K562 (cell line): ENCODE data around the gene CREG2. TPM values are rescaled to one million over a fixed set of nuclear protein-coding genes. Genes with fewer than 3 reads are reported as not detected.

Experiments used
- ATAC-seq: fragments of 200-7000 bp; cut with Tn5 transposase; 3 replicates; pipeline ENCODE4 v1.9.1; 2020; ENCODE audit warnings: moderate library complexity
- BruUV-seq: library from RNA; stranded (reverse); fragments of 400-500 nt; replicated peaks from 2 replicates; lab custom pipeline; 2021; lab: Mats Ljungman, UMichigan
- CTCF ChIA-PET: fragments of 300-600 bp; formaldehyde crosslinking; extraction: SDS; loops from one replicate; lab custom pipeline; 2021; ENCODE audit warnings: low intra/inter-chr PET ratio; lab: Yijun Ruan, JAX
- POLR2A ChIA-PET: fragments of 300-600, 350-650 bp; sonication (Branson Sonifier 250); formaldehyde crosslinking; extraction: SDS; loops from one replicate; lab custom pipeline; 2021; ENCODE audit warnings: antibody characterized with exemption, inconsistent platforms; lab: Yijun Ruan, JAX
- DNase-seq, 4 experiments: peaks; one replicate each; pipeline versions ENCODE4 v3.0.0 to v3.0.0-alpha.2; 2011 to 2018; ENCODE audit warnings: low spot score in 3 of 4, mixed read lengths in 3 of 4; ENCODE audit errors: extremely low read depth in 1 of 4
- FAIRE-seq: peaks from 2 replicates; lab custom pipeline; 2011; peaks lifted over from hg19 to GRCh38; lab: Jason Lieb, UNC
- H2AFZ ChIP-seq: 2 replicates; pipeline ENCODE4 v1.6.0; 2011; ENCODE audit warnings: low read depth, low read length, control low read depth, inconsistent platforms
- H3K27ac ChIP-seq: fragments of 200-600 bp; 3 replicates; pipeline ENCODE4 v1.8.0; 2011; ENCODE audit warnings: low read depth, mild to moderate bottlenecking, control low read depth, inconsistent platforms, low read length, moderate library complexity, mixed read lengths; ENCODE audit errors: extremely low read depth
- H3K27me3 ChIP-seq, 2 experiments: fragments of 300-600 bp in 1 of 2; 2 replicates in 1 of 2; 3 replicates in 1 of 2; pipeline versions ENCODE4 v1.6.0 to v1.8.0; 2011; ENCODE audit warnings: inconsistent platforms in 2 of 2, low read length in 2 of 2, mild to moderate bottlenecking in 1 of 2, mixed read lengths in 1 of 2, moderate library complexity in 1 of 2; ENCODE audit not compliant: control insufficient read depth in 2 of 2, insufficient read depth in 2 of 2
- H3K36me3 ChIP-seq: fragments of 300-600 bp; 3 replicates; pipeline ENCODE4 v1.8.0; 2011; ENCODE audit warnings: mild to moderate bottlenecking, low read length, inconsistent platforms; ENCODE audit not compliant: control insufficient read depth, insufficient read depth
- H3K4me1 ChIP-seq, 2 experiments: fragments of 200-600 bp in 1 of 2; replicated peaks in 1 of 2; 2 replicates in 1 of 2; 3 replicates in 1 of 2; pipeline versions ENCODE4 v1.5.1 to v1.8.0; 2011; ENCODE audit warnings: inconsistent platforms in 2 of 2, low read length in 2 of 2, mild to moderate bottlenecking in 1 of 2, mixed read lengths in 1 of 2, moderate library complexity in 1 of 2; ENCODE audit not compliant: control insufficient read depth in 2 of 2, insufficient read depth in 2 of 2
- H3K4me2 ChIP-seq: 2 replicates; pipeline ENCODE4 v1.6.1; 2011; ENCODE audit warnings: low read length, control low read depth, inconsistent platforms, mixed read lengths; ENCODE audit not compliant: insufficient read depth
- H3K4me3 ChIP-seq: fragments of 200-600 bp; sonication (generic), shearing (Covaris generic); 2 replicates; pipeline ENCODE4 v1.5.1; 2016; ENCODE audit warnings: control low read depth, inconsistent platforms
- H3K79me2 ChIP-seq: fragments of 200-600 bp; 3 replicates; pipeline ENCODE4 v1.8.0; 2011; ENCODE audit warnings: low read length, inconsistent platforms; ENCODE audit not compliant: control insufficient read depth, insufficient read depth
- H3K9ac ChIP-seq, 2 experiments: 2 replicates each; pipeline versions ENCODE4 v1.6.0 to v1.6.1; 2011; ENCODE audit warnings: low read depth in 2 of 2, low read length in 2 of 2, control low read depth in 1 of 2, inconsistent platforms in 1 of 2, mild to moderate bottlenecking in 1 of 2, mixed read lengths in 1 of 2; ENCODE audit not compliant: insufficient read depth in 1 of 2
- H3K9me1 ChIP-seq: one replicate; pipeline ENCODE4 v1.6.0; 2011; ENCODE audit warnings: inconsistent platforms, mild to moderate bottlenecking, low read length, moderate library complexity; ENCODE audit not compliant: control insufficient read depth, insufficient read depth
- H3K9me3 ChIP-seq: replicated peaks from 2 replicates; pipeline ENCODE4 v1.5.1; 2011; ENCODE audit warnings: low read depth, low read length, inconsistent platforms; ENCODE audit not compliant: control insufficient read depth, insufficient read depth
- H4K20me1 ChIP-seq: replicated peaks from 2 replicates; pipeline ENCODE4 v1.6.1; 2011; ENCODE audit warnings: low read length, inconsistent platforms, mixed read lengths; ENCODE audit not compliant: control insufficient read depth, insufficient read depth
- EP300 ChIP-seq: IDR thresholded peaks from 2 replicates; pipeline ENCODE4 v1.6.1; 2012; ENCODE audit warnings: low read length, improper control_type of control experiment
- HNRNPUL1 ChIP-seq: fragments of 200-400 bp; formaldehyde crosslinking; IDR thresholded peaks from 2 replicates; pipeline ENCODE4 v1.6.1; 2017; ENCODE audit warnings: low read length
- ZC3H11A ChIP-seq: IDR thresholded peaks from 2 replicates; pipeline ENCODE4 v1.6.1; 2012; ENCODE audit warnings: low read depth, low read length, improper control_type of control experiment
- ZNF124 ChIP-seq: sonication (generic); formaldehyde crosslinking; IDR thresholded peaks from 2 replicates; pipeline ENCODE4 v1.8.1; 2022; ENCODE audit warnings: missing genetic modification reagents
- ZNF140 ChIP-seq: fragments of 250-450 bp; sonication (Bioruptor Pico); IDR thresholded peaks from 2 replicates; pipeline ENCODE4 v1.8.0; 2021; ENCODE audit warnings: moderate library complexity, mild to moderate bottlenecking, inconsistent platforms
- ZNF263 ChIP-seq: sonication (generic); formaldehyde crosslinking; IDR thresholded peaks from 2 replicates; pipeline ENCODE4 v1.8.0; 2022; ENCODE audit warnings: mild to moderate bottlenecking, missing genetic modification reagents, borderline replicate concordance
- WGBS: fragments of 100-300 bp; shearing (Covaris generic); methylation state at CpG from one replicate; pipeline ENCODE4 v1.1.6; 2016; ENCODE audit warnings: low coverage, mixed read lengths; ENCODE audit not compliant: insufficient coverage; ENCODE audit errors: missing lambda C conversion rate; 5-methylcytosine and 5-hydroxymethylcytosine counted together
- in situ Hi-C: fragments of 300-500 bp; cut with MboI; formaldehyde crosslinking; loops from 4 replicates; pipeline ENCODE4 v1.15.0; 2018; ENCODE audit warnings: inconsistent platforms, mixed read lengths
- intact Hi-C: fragments of 100-400 bp; cut with micrococcal nuclease; formaldehyde crosslinking; loops from 2 replicates; pipeline ENCODE4 v1.14.2; 2022
- polyA plus RNA-seq, 8 experiments: library from polyadenylated mRNA; depleted of rRNA in 4 of 8; stranded (reverse) in 5 of 8; unstranded in 3 of 8; fragments of >200 nt; fragmentation: Nextera tagmentation in 2 of 8; fragmentation: Illumina TruSeq in 1 of 8; extraction: Ambion mirVana in 2 of 8; extraction: Trizol in 1 of 8; gene quantifications; 2 replicates each; pipeline versions ENCODE4 v1.2.1 to v1.2.3, GENCODE V29; 2011 to 2014; ENCODE audit warnings: inconsistent platforms in 1 of 8, missing spikeins in 1 of 8
- total RNA-seq, 7 experiments: library from RNA; depleted of rRNA in 6 of 7; stranded (reverse); fragments of >200 nt in 6 of 7; fragmentation: Illumina TruSeq in 2 of 7; extraction: Trizol in 2 of 7; gene quantifications; 2 replicates each; pipeline versions ENCODE4 v1.2.1 to v1.2.3, GENCODE V29; 2011 to 2021; ENCODE audit warnings: low replicate concordance in 1 of 7
- TF ChIP-seq, protein P1 (sequence below): fragments of 250-450 bp; sonication (Bioruptor Pico); IDR thresholded peaks from 2 replicates; pipeline ENCODE4 v1.4.0; 2020; ENCODE audit warnings: mild to moderate bottlenecking
- TF ChIP-seq, protein P2 (sequence below): fragments of 450-650 bp; conservative IDR thresholded peaks from 2 replicates; pipeline ENCODE4 v1.6.1; 2016; ENCODE audit warnings: missing genetic modification characterization, low read depth, mild to moderate bottlenecking, control low read depth, missing compliant biosample characterization
- TF ChIP-seq, protein P3 (sequence below): fragments of 450-650 bp; IDR thresholded peaks from 2 replicates; pipeline ENCODE4 v1.6.1; 2016; ENCODE audit warnings: mild to moderate bottlenecking, moderate library complexity

The CREG2 gene
- total and polyA plus RNA-seq, 9 of the 15 experiments (the other 6 are each of a cell fraction or from before 2014, with no cell fraction given), result not detected

- CTCF ChIA-PET, result no interaction called here
- H3K27me3 ChIP-seq, result no peaks in the 10 kb centered on the region
- peaks cover 99% of the 10 kb centered on the region for H3K79me2 ChIP-seq
- peaks cover 30% of the 10 kb centered on the region for H4K20me1 ChIP-seq
- no peak for DNase-seq
- H3K9me1 ChIP-seq, result no peaks in the 10 kb centered on the region
- in situ Hi-C loops (no loop called here), intact Hi-C loops (no loop called here)
- POLR2A ChIA-PET, result no interaction called here
- no peak overlapping the region for H3K9ac ChIP-seq
- peaks cover 48% of the 10 kb centered on the region for H3K36me3 ChIP-seq
- H3K4me1 ChIP-seq, result peaks cover 12 to 21% of the 10 kb centered on the region in 2 experiments; a peak in 4 of 5 replicates
- no TSS peak for BruUV-seq
- WGBS, result 95% methylated on average over 1 of the region's 1 CpG
- H3K4me2 ChIP-seq, result no peak overlapping the region
- H3K4me3 ChIP-seq, result no peak overlapping the region
- H3K9me3 ChIP-seq, result no peaks in the 10 kb centered on the region
- no peak for ATAC-seq
- no peak for FAIRE-seq
- no peak overlapping the region for H2AFZ ChIP-seq
- no peak overlapping the region for H3K27ac ChIP-seq
- no peak for TF ChIP-seq ZNF140 (CRISPR knock-in tag)
- no peak for TF ChIP-seq ZC3H11A
- TF ChIP-seq ZNF124, result no peak
- TF ChIP-seq, protein P1, sequence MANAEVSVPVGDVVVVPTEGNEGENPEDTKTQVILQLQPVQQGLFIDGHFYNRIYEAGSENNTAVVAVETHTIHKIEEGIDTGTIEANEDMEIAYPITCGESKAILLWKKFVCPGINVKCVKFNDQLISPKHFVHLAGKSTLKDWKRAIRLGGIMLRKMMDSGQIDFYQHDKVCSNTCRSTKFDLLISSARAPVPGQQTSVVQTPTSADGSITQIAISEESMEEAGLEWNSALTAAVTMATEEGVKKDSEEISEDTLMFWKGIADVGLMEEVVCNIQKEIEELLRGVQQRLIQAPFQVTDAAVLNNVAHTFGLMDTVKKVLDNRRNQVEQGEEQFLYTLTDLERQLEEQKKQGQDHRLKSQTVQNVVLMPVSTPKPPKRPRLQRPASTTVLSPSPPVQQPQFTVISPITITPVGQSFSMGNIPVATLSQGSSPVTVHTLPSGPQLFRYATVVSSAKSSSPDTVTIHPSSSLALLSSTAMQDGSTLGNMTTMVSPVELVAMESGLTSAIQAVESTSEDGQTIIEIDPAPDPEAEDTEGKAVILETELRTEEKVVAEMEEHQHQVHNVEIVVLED (CRISPR knock-in tag), result no peak
- TF ChIP-seq, protein P2, sequence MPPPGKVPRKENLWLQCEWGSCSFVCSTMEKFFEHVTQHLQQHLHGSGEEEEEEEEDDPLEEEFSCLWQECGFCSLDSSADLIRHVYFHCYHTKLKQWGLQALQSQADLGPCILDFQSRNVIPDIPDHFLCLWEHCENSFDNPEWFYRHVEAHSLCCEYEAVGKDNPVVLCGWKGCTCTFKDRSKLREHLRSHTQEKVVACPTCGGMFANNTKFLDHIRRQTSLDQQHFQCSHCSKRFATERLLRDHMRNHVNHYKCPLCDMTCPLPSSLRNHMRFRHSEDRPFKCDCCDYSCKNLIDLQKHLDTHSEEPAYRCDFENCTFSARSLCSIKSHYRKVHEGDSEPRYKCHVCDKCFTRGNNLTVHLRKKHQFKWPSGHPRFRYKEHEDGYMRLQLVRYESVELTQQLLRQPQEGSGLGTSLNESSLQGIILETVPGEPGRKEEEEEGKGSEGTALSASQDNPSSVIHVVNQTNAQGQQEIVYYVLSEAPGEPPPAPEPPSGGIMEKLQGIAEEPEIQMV (tag), result no peak
- no peak for TF ChIP-seq ZNF263 (CRISPR knock-in tag)
- TF ChIP-seq, protein P3, sequence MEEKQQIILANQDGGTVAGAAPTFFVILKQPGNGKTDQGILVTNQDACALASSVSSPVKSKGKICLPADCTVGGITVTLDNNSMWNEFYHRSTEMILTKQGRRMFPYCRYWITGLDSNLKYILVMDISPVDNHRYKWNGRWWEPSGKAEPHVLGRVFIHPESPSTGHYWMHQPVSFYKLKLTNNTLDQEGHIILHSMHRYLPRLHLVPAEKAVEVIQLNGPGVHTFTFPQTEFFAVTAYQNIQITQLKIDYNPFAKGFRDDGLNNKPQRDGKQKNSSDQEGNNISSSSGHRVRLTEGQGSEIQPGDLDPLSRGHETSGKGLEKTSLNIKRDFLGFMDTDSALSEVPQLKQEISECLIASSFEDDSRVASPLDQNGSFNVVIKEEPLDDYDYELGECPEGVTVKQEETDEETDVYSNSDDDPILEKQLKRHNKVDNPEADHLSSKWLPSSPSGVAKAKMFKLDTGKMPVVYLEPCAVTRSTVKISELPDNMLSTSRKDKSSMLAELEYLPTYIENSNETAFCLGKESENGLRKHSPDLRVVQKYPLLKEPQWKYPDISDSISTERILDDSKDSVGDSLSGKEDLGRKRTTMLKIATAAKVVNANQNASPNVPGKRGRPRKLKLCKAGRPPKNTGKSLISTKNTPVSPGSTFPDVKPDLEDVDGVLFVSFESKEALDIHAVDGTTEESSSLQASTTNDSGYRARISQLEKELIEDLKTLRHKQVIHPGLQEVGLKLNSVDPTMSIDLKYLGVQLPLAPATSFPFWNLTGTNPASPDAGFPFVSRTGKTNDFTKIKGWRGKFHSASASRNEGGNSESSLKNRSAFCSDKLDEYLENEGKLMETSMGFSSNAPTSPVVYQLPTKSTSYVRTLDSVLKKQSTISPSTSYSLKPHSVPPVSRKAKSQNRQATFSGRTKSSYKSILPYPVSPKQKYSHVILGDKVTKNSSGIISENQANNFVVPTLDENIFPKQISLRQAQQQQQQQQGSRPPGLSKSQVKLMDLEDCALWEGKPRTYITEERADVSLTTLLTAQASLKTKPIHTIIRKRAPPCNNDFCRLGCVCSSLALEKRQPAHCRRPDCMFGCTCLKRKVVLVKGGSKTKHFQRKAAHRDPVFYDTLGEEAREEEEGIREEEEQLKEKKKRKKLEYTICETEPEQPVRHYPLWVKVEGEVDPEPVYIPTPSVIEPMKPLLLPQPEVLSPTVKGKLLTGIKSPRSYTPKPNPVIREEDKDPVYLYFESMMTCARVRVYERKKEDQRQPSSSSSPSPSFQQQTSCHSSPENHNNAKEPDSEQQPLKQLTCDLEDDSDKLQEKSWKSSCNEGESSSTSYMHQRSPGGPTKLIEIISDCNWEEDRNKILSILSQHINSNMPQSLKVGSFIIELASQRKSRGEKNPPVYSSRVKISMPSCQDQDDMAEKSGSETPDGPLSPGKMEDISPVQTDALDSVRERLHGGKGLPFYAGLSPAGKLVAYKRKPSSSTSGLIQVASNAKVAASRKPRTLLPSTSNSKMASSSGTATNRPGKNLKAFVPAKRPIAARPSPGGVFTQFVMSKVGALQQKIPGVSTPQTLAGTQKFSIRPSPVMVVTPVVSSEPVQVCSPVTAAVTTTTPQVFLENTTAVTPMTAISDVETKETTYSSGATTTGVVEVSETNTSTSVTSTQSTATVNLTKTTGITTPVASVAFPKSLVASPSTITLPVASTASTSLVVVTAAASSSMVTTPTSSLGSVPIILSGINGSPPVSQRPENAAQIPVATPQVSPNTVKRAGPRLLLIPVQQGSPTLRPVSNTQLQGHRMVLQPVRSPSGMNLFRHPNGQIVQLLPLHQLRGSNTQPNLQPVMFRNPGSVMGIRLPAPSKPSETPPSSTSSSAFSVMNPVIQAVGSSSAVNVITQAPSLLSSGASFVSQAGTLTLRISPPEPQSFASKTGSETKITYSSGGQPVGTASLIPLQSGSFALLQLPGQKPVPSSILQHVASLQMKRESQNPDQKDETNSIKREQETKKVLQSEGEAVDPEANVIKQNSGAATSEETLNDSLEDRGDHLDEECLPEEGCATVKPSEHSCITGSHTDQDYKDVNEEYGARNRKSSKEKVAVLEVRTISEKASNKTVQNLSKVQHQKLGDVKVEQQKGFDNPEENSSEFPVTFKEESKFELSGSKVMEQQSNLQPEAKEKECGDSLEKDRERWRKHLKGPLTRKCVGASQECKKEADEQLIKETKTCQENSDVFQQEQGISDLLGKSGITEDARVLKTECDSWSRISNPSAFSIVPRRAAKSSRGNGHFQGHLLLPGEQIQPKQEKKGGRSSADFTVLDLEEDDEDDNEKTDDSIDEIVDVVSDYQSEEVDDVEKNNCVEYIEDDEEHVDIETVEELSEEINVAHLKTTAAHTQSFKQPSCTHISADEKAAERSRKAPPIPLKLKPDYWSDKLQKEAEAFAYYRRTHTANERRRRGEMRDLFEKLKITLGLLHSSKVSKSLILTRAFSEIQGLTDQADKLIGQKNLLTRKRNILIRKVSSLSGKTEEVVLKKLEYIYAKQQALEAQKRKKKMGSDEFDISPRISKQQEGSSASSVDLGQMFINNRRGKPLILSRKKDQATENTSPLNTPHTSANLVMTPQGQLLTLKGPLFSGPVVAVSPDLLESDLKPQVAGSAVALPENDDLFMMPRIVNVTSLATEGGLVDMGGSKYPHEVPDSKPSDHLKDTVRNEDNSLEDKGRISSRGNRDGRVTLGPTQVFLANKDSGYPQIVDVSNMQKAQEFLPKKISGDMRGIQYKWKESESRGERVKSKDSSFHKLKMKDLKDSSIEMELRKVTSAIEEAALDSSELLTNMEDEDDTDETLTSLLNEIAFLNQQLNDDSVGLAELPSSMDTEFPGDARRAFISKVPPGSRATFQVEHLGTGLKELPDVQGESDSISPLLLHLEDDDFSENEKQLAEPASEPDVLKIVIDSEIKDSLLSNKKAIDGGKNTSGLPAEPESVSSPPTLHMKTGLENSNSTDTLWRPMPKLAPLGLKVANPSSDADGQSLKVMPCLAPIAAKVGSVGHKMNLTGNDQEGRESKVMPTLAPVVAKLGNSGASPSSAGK, result no peak
- TF ChIP-seq EP300, result no peak
- TF ChIP-seq HNRNPUL1, result no peak
These were observed 83.6 kb downstream of the CREG2 start for GRCh38 chr2:101303688-101304087.
